WTC11 (cell line): Measurements from ENCODE around the gene TRABD2A. TPM values are rescaled to one million over a fixed set of nuclear protein-coding genes. Genes with fewer than 3 reads are reported as not detected.

Experiments used
- ATAC-seq: fragments of 200-7000 bp; cut with Tn5 transposase; 2 replicates; pipeline ENCODE4 v1.10.0; 2021; ENCODE audit warnings: mild to moderate bottlenecking, moderate library complexity
- CTCF ChIA-PET: fragments of 300-600 bp; sonication (Branson Sonifier 250); formaldehyde crosslinking; loops from one replicate; lab custom pipeline; 2021; ENCODE audit warnings: antibody characterized with exemption; lab: Charles Lee
- POLR2A ChIA-PET: fragments of 350-600 bp; sonication (Branson Sonifier 250); formaldehyde crosslinking; loops from one replicate; lab custom pipeline; 2021; ENCODE audit warnings: antibody characterized with exemption; lab: Charles Lee
- DNase-seq: peaks from one replicate; pipeline ENCODE4 v3.0.0; 2021; ENCODE audit warnings: low spot score
- H3K27ac Mint-ChIP-seq: 2 replicates; pipeline ENCODE4 v1.8.0; 2021; ENCODE audit warnings: mixed read lengths
- H3K27me3 Mint-ChIP-seq: 2 replicates; pipeline ENCODE4 v1.8.0; 2021; ENCODE audit warnings: low read depth, mild to moderate bottlenecking, moderate library complexity, mixed read lengths
- H3K36me3 Mint-ChIP-seq: 2 replicates; pipeline ENCODE4 v1.8.0; 2021; ENCODE audit warnings: mixed read lengths
- H3K4me1 Mint-ChIP-seq: 2 replicates; pipeline ENCODE4 v1.8.0; 2022; ENCODE audit warnings: mixed read lengths
- H3K4me3 Mint-ChIP-seq: 2 replicates; pipeline ENCODE4 v1.8.0; 2021; ENCODE audit warnings: mild to moderate bottlenecking, moderate library complexity, mixed read lengths
- H3K9me3 Mint-ChIP-seq: 2 replicates; pipeline ENCODE4 v1.8.0; 2021; ENCODE audit warnings: mixed read lengths
- AFF4 ChIP-seq: sonication (generic); formaldehyde crosslinking; IDR thresholded peaks from 2 replicates; pipeline ENCODE4 v1.8.1; 2023; ENCODE audit warnings: mild to moderate bottlenecking, missing genetic modification reagents, borderline replicate concordance
- ARID4B ChIP-seq: sonication (generic); formaldehyde crosslinking; IDR thresholded peaks from 2 replicates; pipeline ENCODE4 v1.8.0; 2023; ENCODE audit warnings: missing genetic modification reagents, mild to moderate bottlenecking, borderline replicate concordance
- ATF6 ChIP-seq: sonication (generic); formaldehyde crosslinking; IDR thresholded peaks from 2 replicates; pipeline ENCODE4 v1.8.1; 2023; ENCODE audit warnings: mild to moderate bottlenecking, missing genetic modification reagents
- CBFB ChIP-seq: sonication (generic); formaldehyde crosslinking; IDR thresholded peaks from 2 replicates; pipeline ENCODE4 v1.8.1; 2022; ENCODE audit warnings: mild to moderate bottlenecking, low read depth, missing genetic modification reagents
- ELF4 ChIP-seq: sonication (generic); formaldehyde crosslinking; IDR thresholded peaks from 2 replicates; pipeline ENCODE4 v1.8.1; 2022; ENCODE audit warnings: low read depth, mild to moderate bottlenecking, moderate library complexity, missing genetic modification reagents
- EMX1 ChIP-seq: fragments of 250-450 bp; sonication (Bioruptor Pico); IDR thresholded peaks from 2 replicates; pipeline ENCODE4 v1.8.0; 2021; ENCODE audit warnings: mild to moderate bottlenecking
- GTF2I ChIP-seq: fragments of 250-450 bp; sonication (Bioruptor Pico); conservative IDR thresholded peaks from 2 replicates; pipeline ENCODE4 v1.4.0; 2021; ENCODE audit warnings: mild to moderate bottlenecking
- IRF2 ChIP-seq: sonication (generic); formaldehyde crosslinking; IDR thresholded peaks from 2 replicates; pipeline ENCODE4 v1.8.0; 2022; ENCODE audit warnings: low read depth, missing genetic modification reagents, borderline replicate concordance
- NR2C2 ChIP-seq: sonication (generic); formaldehyde crosslinking; IDR thresholded peaks from 2 replicates; pipeline ENCODE4 v1.8.0; 2022; ENCODE audit warnings: mild to moderate bottlenecking, missing genetic modification reagents
- NR3C1 ChIP-seq: sonication (generic); formaldehyde crosslinking; conservative IDR thresholded peaks from 2 replicates; pipeline ENCODE4 v1.8.1; 2023; ENCODE audit warnings: low read depth, mild to moderate bottlenecking, missing genetic modification reagents
- RELA ChIP-seq: sonication (generic); formaldehyde crosslinking; IDR thresholded peaks from 2 replicates; pipeline ENCODE4 v1.8.1; 2022; ENCODE audit warnings: missing genetic modification reagents, mild to moderate bottlenecking, borderline replicate concordance
- ZBTB43 ChIP-seq: sonication (generic); formaldehyde crosslinking; IDR thresholded peaks from 2 replicates; pipeline ENCODE4 v1.8.1; 2023; ENCODE audit warnings: mild to moderate bottlenecking, missing genetic modification reagents
- ZNF232 ChIP-seq: sonication (generic); formaldehyde crosslinking; IDR thresholded peaks from 2 replicates; pipeline ENCODE4 v1.8.0; 2022; ENCODE audit warnings: mild to moderate bottlenecking, missing genetic modification reagents
- ZNF671 ChIP-seq: fragments of 250-450 bp; sonication (Bioruptor Pico); IDR thresholded peaks from 2 replicates; pipeline ENCODE4 v1.8.0; 2021; ENCODE audit warnings: mild to moderate bottlenecking
- total RNA-seq: library from RNA; stranded (reverse); gene quantifications from 3 replicates; pipeline ENCODE4 v1.2.3, GENCODE V29; 2021

Gene TRABD2A
- total RNA-seq, 1 experiment from 2014 or later = 12.1 TPM

GRCh38 chr2:84885111-84885510 is 4.2 kb upstream of the TRABD2A start (continued):
- no peak for TF ChIP-seq NR2C2 (CRISPR knock-in tag)
- TF ChIP-seq ZNF232 (CRISPR knock-in tag) = no peak
- TF ChIP-seq IRF2 (CRISPR knock-in tag) = no peak
- no peak for TF ChIP-seq CBFB (CRISPR knock-in tag)
- no peak for TF ChIP-seq ATF6 (CRISPR knock-in tag)
- TF ChIP-seq ARID4B (CRISPR knock-in tag) = no peak
- no peak for TF ChIP-seq RELA (CRISPR knock-in tag)
- TF ChIP-seq NR3C1 (CRISPR knock-in tag) = no peak

- Mint-ChIP-seq H3K36me3 (no peaks in the 10 kb centered on the region), H3K27me3 (peaks cover 62% of the 10 kb centered on the region), H3K4me3 (no peak overlapping the region), H3K4me1 (peaks cover 10% of the 10 kb centered on the region), H3K27ac (no peak overlapping the region), H3K9me3 (no peaks in the 10 kb centered on the region)
- CTCF ChIA-PET = no interaction called here
- TF ChIP-seq ZBTB43 (CRISPR knock-in tag) = no peak
- no peak for TF ChIP-seq ELF4 (CRISPR knock-in tag)
- TF ChIP-seq EMX1 (CRISPR knock-in tag) = no peak
- no peak for TF ChIP-seq ZNF671 (CRISPR knock-in tag)
- TF ChIP-seq GTF2I (CRISPR knock-in tag) = no peak
- no peak for TF ChIP-seq AFF4 (CRISPR knock-in tag)
- POLR2A ChIA-PET = no interaction called here
- ATAC-seq = no peak
- no peak for DNase-seq
These were observed 3.6 kb upstream of the TRABD2A start for GRCh38 chr2:84884449-84884848.
